ENCODE data around the gene RABGGTA.

RABGGTA gene

GRCh38 chr14:24243336-24243836, 28.0 kb downstream of the RABGGTA start:
- ChIA-PET POLR2A (interaction anchor here (1.4 to 1.9 kb wide), 6 partner anchors 27 to 65 kb away, joined by 5 to 13 read pairs (median 10); partner anchors contain the start of genes CIDEB, RABGGTA and TM9SF1), CTCF (interaction anchor here (0.7 to 10.1 kb wide), 29 partner anchors 9 to 193 kb away, joined by 3 to 323 read pairs (median 10); partner anchors contain the start of genes CBLN3, CIDEB, DHRS1 and EMC9)
- no peak for DNase-seq (ENCODE audit: extremely low spot score)
- TF ChIP-seq CTCF (IDR thresholded peaks at IDR 0.05; ENCODE audit: control extremely low read depth, extremely low read depth, low read depth, missing control alignments): no peak

GRCh38 chr14:24241829-24242443, 29.5 kb downstream of the RABGGTA start:
- ChIA-PET POLR2A (interaction anchor here (0.7 to 1.9 kb wide), 20 partner anchors 9 to 195 kb away, joined by 3 to 13 read pairs (median 4); partner anchors contain the start of genes CHMP4A, CIDEB, DHRS1 and GMPR2), CTCF (interaction anchor here (0.7 to 10.1 kb wide), 40 partner anchors 9 to 610 kb away, joined by 3 to 323 read pairs (median 6); partner anchors contain the start of genes CBLN3, CIDEB, DHRS1 and EMC9)
- DNase-seq (ENCODE audit: extremely low spot score): peak; percentile 97
- peak; percentile 11 for TF ChIP-seq CTCF (IDR thresholded peaks at IDR 0.05; ENCODE audit: control extremely low read depth, extremely low read depth, low read depth, missing control alignments)

- CTCF ChIA-PET: interaction anchor here (0.8 to 10.1 kb wide), 9 partner anchors 7 to 191 kb away, joined by 3 to 323 read pairs (median 22); partner anchors contain the start of genes CBLN3, CIDEB, DHRS1 and GMPR2
Measured at GRCh38 chr14:24240110-24240918, 31.1 kb downstream of the RABGGTA start.

GRCh38 chr14:24238527-24239037, 32.8 kb downstream of the RABGGTA start:
- CTCF ChIA-PET: interaction anchor here (1.4 to 7.5 kb wide), 9 partner anchors 19 to 194 kb away, joined by 3 to 56 read pairs (median 9); partner anchors contain the start of genes CHMP4A, CIDEB, DHRS1 and IRF9
- no peak for DNase-seq (ENCODE audit: extremely low spot score)
- POLR2A ChIA-PET: interaction anchor here (0.9 kb wide), 1 partner anchor 25 kb away, joined by 3 read pairs; the partner anchor contains the start of gene CHMP4A
- TF ChIP-seq CTCF (IDR thresholded peaks at IDR 0.05; ENCODE audit: control extremely low read depth, extremely low read depth, low read depth, missing control alignments): no peak

More at GRCh38 chr14:24240110-24240918, 31.1 kb downstream of the RABGGTA start:
- no peak for DNase-seq (ENCODE audit: extremely low spot score)
- POLR2A ChIA-PET: no interaction called here
- no peak for TF ChIP-seq CTCF (IDR thresholded peaks at IDR 0.05; ENCODE audit: control extremely low read depth, extremely low read depth, low read depth, missing control alignments)

GRCh38 chr14:24238123-24238522, 33.3 kb downstream of the RABGGTA start:
- POLR2A ChIA-PET: interaction anchor here (0.7 to 0.9 kb wide), 2 partner anchors 10 to 25 kb away, joined by 3 to 5 read pairs; partner anchors contain the start of gene CHMP4A
- CTCF ChIA-PET: interaction anchor here (1.4 to 7.5 kb wide), 8 partner anchors 19 to 194 kb away, joined by 4 to 56 read pairs (median 12); partner anchors contain the start of genes CHMP4A, CIDEB, DHRS1 and MDP1
- no peak for TF ChIP-seq CTCF (IDR thresholded peaks at IDR 0.05; ENCODE audit: control extremely low read depth, extremely low read depth, low read depth, missing control alignments)
- no peak for DNase-seq (ENCODE audit: extremely low spot score)
